Measurements from ENCODE around the gene BET1. TPM values are rescaled to one million over a fixed set of nuclear protein-coding genes. Genes with fewer than 3 reads are reported as not detected.

Gene BET1
- total RNA-seq, 2 donors from 2014 or later = 16.3 to 16.6 TPM

DNA sequence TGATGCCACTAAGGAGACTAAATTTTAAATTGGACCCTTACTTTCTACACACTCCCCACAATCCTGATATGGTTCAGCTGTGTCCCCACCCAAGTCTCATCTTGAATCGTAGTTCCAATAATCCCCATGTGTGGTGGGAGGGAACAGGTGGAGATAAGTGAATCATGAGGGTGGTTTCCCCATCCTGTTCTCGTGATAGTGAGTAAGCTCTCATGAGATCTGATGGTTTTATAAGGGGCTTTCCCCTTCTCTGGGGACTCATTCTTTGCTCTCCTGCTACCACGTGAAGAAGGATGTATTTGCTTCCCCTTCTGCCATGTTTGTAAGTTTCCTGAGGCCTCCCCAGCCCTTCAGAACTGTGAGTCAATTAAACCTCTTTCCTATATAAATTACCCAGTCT is 18.4 kb upstream of the BET1 start:
- DNase-seq (no peak), ATAC-seq (no peak)
- intact Hi-C loops (cut with DNase I, micrococcal nuclease) = no loop called here

GRCh38 chr7:94016786-94017185 is 12.6 kb upstream of the BET1 start:
- ATAC-seq (peak; percentile 46), DNase-seq (no peak)
- intact Hi-C loops (cut with DNase I, micrococcal nuclease) = no loop called here

- DNase-seq = no peak
- intact Hi-C loops (cut with DNase I, micrococcal nuclease) = no loop called here
- ATAC-seq = no peak
Observed at GRCh38 chr7:94015538-94015937, 11.4 kb upstream of the BET1 start.

DNA sequence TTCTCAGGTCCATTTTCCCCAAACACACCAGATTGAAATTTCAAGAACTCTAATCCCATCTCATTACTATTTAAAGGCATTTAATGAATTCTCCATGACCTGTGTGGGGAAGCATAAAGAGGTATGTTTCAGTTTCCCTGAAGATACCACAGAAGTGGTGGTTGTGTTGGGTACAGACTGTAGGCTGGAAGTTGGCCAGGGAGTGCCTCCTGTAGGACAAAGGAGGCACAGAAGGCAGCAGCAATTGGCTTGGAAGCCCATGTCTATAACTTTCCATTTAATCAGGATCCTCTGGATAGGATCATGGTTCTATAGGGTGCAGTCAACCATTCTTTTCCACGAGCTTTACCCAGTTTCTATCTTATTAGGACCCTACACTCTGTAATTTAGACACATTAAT is 8.6 kb upstream of the BET1 start:
- no peak for DNase-seq
- intact Hi-C loops (cut with DNase I, micrococcal nuclease) = no loop called here
- ATAC-seq = no peak

DNA sequence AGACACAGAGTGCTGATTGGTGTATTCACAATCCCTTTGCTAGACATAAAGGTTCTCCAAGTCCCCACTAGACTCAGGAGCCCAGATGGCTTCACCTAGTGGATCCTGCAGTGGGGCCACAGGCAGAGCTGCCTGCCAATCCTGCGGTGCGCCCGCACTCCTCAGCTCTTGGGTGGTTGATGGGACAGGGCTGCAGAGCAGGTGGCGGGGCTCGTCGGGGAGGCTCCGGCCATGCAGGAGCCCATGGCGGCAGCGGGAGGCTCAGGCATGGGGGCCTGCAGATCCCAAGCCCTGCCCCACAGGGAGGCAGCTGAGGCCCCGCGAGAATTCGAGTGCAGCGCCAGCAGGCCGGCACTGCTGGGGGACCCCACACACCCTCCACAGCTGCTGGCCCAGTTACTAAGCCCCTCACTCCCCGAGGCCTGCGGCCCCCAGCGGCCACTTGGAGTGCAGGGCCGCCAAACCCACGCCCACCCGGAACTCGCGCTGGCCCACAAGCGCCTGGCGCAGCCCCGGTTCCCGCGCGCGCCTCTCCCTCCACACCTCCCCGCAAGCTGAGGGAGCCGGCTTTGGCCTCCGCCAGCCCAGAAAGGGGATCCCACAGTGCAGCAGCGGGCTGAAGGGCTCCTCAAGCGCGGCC is 7.7 kb upstream of the BET1 start:
- intact Hi-C loops (cut with DNase I, micrococcal nuclease) = no loop called here
- no peak for ATAC-seq
- DNase-seq = no peak

GRCh38 chr7:94008537-94008936 is 4.4 kb upstream of the BET1 start:
- intact Hi-C loops (cut with DNase I, micrococcal nuclease) = loop anchor here in 1 of 2 donors (5.0 kb wide), 1 partner anchor 106 kb away; no protein-coding TSS in a partner anchor
- ATAC-seq (no peak), DNase-seq (no peak)

GRCh38 chr7:94005753-94006152 is 1.6 kb upstream of the BET1 start:
- DNase-seq (no peak), ATAC-seq (no peak)
- intact Hi-C loops (cut with DNase I, micrococcal nuclease) = loop anchor here in 1 of 2 donors (5.0 kb wide), 1 partner anchor 103 kb away; no protein-coding TSS in a partner anchor

GRCh38 chr7:94003446-94004023 is 620 bp downstream of the BET1 start:
- intact Hi-C loops (cut with DNase I, micrococcal nuclease) = no loop called here
- ATAC-seq = peak; percentile 63
- peak in 1 of 2 donors; percentile 14 for DNase-seq

GRCh38 chr7:94001396-94001795 is 2.8 kb downstream of the BET1 start:
- no peak for ATAC-seq
- DNase-seq = no peak
- intact Hi-C loops (cut with DNase I, micrococcal nuclease) = no loop called here

- intact Hi-C loops (cut with DNase I, micrococcal nuclease) = no loop called here
- ATAC-seq (no peak), DNase-seq (no peak)
Observed at GRCh38 chr7:93997868-93998267, 6.3 kb downstream of the BET1 start.

- no peak for ATAC-seq
- intact Hi-C loops (cut with DNase I, micrococcal nuclease) = no loop called here
- no peak for DNase-seq
Observed at GRCh38 chr7:93992421-93993110, 11.6 kb downstream of the BET1 start.

DNA sequence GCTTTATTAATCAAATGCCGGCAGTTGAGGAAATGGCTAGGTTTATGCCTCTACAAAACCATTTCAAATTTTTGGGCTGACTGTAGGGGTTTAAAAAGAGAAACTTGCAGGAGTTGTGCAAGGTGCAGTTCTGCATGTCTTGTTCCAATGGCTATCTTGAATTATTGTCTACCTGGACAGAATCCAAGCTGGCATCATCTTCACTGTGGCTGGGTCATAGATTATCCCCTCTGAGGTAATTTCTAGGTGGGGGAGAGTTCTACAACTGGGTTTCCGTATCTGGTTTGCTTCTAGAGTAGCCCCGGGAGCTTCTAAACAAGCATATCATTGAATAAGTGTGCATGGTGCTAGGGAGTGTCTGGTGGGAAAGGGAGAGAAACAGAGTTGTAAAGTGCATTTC is 16.9 kb downstream of the BET1 start:
- DNase-seq (no peak), ATAC-seq (no peak)
- intact Hi-C loops (cut with DNase I, micrococcal nuclease) = no loop called here

DNA sequence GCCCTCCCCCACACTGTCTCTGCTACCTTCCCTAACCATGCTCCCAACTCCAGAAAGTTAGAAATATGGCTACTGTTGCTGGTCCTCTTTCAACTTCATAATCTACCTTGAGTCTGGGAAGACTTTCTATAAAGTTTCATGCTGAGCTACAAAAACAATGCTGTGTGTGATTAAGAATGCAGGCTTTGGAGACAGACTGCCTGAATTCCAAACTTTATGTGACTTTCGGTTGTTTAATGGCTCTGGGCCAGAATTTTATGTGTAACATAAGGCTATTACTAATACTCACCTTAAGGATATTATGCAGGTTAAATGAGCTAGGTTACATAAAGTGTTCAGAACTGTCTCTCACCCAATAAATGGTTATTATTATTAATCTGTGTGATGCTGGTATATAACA is 19.1 kb downstream of the BET1 start:
- no peak for DNase-seq
- intact Hi-C loops (cut with DNase I, micrococcal nuclease) = no loop called here
- no peak for ATAC-seq

DNA sequence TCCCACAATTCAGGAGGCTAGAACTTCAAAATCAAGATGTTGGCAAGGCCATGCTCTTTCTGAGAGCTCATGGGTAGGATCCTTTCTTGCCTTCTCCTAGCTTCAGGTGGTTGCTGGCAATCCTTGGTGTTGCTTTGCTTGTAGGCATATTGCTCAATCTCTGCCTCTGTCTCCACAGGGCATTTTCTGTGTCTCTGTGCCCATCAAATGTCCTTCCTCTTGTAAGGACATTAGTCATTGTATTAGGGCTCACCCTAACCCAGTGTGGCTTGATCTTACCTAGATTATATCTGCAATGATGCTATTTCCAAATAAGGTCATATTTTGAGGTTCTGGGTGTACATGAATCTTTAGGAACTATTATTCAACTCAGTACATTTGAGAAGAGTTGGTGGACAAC is 20.1 kb downstream of the BET1 start:
- intact Hi-C loops (cut with DNase I, micrococcal nuclease) = no loop called here
- no peak for ATAC-seq
- no peak for DNase-seq

DNA sequence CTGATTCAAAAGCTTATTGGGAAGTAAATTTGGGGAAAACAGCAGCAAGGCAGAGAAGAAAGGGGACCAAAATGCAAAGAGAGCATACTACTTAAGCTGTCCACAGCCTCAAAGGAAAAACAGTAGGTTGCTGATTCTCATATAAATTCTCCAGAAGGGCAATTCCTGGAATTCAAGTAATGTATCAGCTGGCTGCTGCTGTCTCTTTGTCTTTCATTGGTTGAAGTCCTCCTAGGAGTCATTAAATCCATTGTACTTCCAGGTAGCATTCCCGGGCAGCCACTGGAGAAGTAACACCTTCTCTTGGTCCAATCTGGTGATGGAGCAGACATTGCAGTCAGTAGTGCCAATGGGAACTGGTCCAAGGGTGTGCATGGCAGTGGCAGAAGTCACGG is 22.7 kb downstream of the BET1 start:
- intact Hi-C loops (cut with DNase I, micrococcal nuclease) = no loop called here
- no peak for DNase-seq
- no peak for ATAC-seq

GRCh38 chr7:93980744-93981479 is 23.2 kb downstream of the BET1 start:
- intact Hi-C loops (cut with DNase I, micrococcal nuclease) = no loop called here
- DNase-seq (no peak), ATAC-seq (no peak)

- no peak for DNase-seq
- intact Hi-C loops (cut with DNase I, micrococcal nuclease) = no loop called here
- ATAC-seq = no peak
Observed at GRCh38 chr7:93977211-93977950, 26.8 kb downstream of the BET1 start.

- DNase-seq (no peak), ATAC-seq (no peak)
- intact Hi-C loops (cut with DNase I, micrococcal nuclease) = no loop called here
Observed at GRCh38 chr7:93973134-93973533, 31.0 kb downstream of the BET1 start.

DNA sequence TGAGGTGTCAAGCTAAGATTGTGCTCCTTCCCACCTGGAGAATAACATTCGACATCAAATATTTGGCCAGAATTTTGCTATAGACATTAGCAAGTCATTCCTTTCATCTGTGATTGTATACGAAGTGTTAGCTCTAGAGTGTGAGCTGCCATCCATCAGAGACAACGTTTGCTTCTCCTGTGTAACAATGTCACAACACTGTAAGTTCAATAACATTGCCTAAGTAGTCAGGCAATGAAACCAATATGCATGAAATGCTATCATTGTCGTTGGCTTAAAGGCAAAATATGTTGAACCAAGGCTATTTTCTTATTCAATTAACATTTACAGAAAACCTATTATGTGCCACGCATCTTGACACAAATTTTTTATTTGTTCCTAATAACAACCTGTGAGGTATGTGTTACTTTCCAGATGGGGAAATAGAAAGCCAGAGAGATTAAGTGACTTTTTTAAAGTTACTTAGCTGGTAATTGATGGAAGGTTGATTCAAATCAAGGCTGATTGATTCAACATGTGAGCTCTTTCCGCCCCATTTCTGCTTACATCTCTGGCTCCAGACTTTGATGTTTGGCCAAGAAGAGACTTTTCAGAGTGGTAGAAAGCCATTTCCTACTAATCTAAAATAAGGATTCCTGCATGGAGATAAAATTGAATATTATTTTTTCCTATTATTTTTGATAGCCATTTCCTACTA is 32.0 kb downstream of the BET1 start:
- DNase-seq (no peak), ATAC-seq (no peak)
- intact Hi-C loops (cut with DNase I, micrococcal nuclease) = no loop called here
